NCI-H2171 (cell line): ENCODE measurements around the gene ZBTB7C.
"Not testable (repeated sequence)": the region's sequence is repeated elsewhere in the genome, so short reads cannot be mapped to it uniquely, and the experiment has no call there.

Experiments
- DNase-seq: peaks from one replicate; lab custom pipeline; 2025; lab: John Stamatoyannopoulos, UW

The ZBTB7C gene

GRCh38 chr18:48408727-48409590, at the start of gene ZBTB7C:
Gene ZBTB7C, minus strand, starts transcription at chr18:48409383.
- DNase-seq = peak; percentile 27

GRCh38 chr18:48456838-48457237, 47.7 kb upstream of the ZBTB7C start:
- DNase-seq = no peak

- no peak for DNase-seq
Measured at GRCh38 chr18:48455555-48456478, 46.6 kb upstream of the ZBTB7C start.

- DNase-seq = no peak
Measured at GRCh38 chr18:48454261-48454757, 45.1 kb upstream of the ZBTB7C start.

GRCh38 chr18:48453330-48454066, 44.3 kb upstream of the ZBTB7C start:
- no peak for DNase-seq

GRCh38 chr18:48452861-48453323, 43.7 kb upstream of the ZBTB7C start:
- no peak for DNase-seq

GRCh38 chr18:48450685-48451084, 41.5 kb upstream of the ZBTB7C start:
- no peak for DNase-seq

GRCh38 chr18:48446582-48447225, 37.5 kb upstream of the ZBTB7C start:
- peak; percentile 79 for DNase-seq

- DNase-seq = peak; percentile 41
Measured at GRCh38 chr18:48445540-48445939, 36.4 kb upstream of the ZBTB7C start.

- no peak for DNase-seq
Measured at GRCh38 chr18:48442761-48443160, 33.6 kb upstream of the ZBTB7C start.

GRCh38 chr18:48441405-48441881, 32.3 kb upstream of the ZBTB7C start:
- DNase-seq = peak; percentile 6

GRCh38 chr18:48440924-48441323, 31.7 kb upstream of the ZBTB7C start:
- no peak for DNase-seq

- no peak for DNase-seq
Measured at GRCh38 chr18:48436907-48437306, 27.7 kb upstream of the ZBTB7C start.

GRCh38 chr18:48434382-48434781, 25.2 kb upstream of the ZBTB7C start:
- not testable (repeated sequence) for DNase-seq

- no peak for DNase-seq
Measured at GRCh38 chr18:48433541-48433940, 24.4 kb upstream of the ZBTB7C start.

- no peak for DNase-seq
Measured at GRCh38 chr18:48430150-48430549, 21.0 kb upstream of the ZBTB7C start.

GRCh38 chr18:48428475-48429177, 19.4 kb upstream of the ZBTB7C start:
- peak; percentile 53 for DNase-seq

- no peak for DNase-seq
Measured at GRCh38 chr18:48422947-48423378, 13.8 kb upstream of the ZBTB7C start.

- no peak for DNase-seq
Measured at GRCh38 chr18:48419277-48420022, 10.3 kb upstream of the ZBTB7C start.
